Transverse colon (tissue), 4 donors: Measurements from ENCODE around the gene ZNF408. TPM values are rescaled to one million over a fixed set of nuclear protein-coding genes. Genes with fewer than 3 reads are reported as not detected.

Source experiments
- DNase-seq: peaks from one replicate; pipeline ENCODE4 v3.0.0-alpha.2; 2019
- H3K27ac ChIP-seq, 4 donors: fragments of 200-600 bp; sonication (generic); 2 replicates each; pipeline ENCODE4 v1.5.1; 2016 to 2018; ENCODE audit warnings: inconsistent platforms in 4 of 4
- H3K27me3 ChIP-seq: fragments of 200-600 bp; sonication (generic); 2 replicates; pipeline ENCODE4 v1.5.1; 2017; ENCODE audit warnings: inconsistent platforms
- H3K36me3 ChIP-seq, 4 donors: fragments of 200-600 bp; sonication (generic); 2 replicates each; pipeline ENCODE4 v1.5.1; 2017 to 2019; ENCODE audit warnings: inconsistent platforms in 4 of 4
- H3K4me1 ChIP-seq, 4 donors: fragments of 200-600 bp; sonication (generic); 2 replicates each; pipeline ENCODE4 v1.5.1; 2017 to 2020; ENCODE audit warnings: inconsistent platforms in 4 of 4
- H3K4me3 ChIP-seq, 4 donors: fragments of 200-600 bp; sonication (generic); 1 replicate in 1 of 4; 2 replicates in 3 of 4; pipeline versions ENCODE4 v1.5.1 to v1.6.1; 2017 to 2019; ENCODE audit warnings: inconsistent platforms in 4 of 4
- H3K9me3 ChIP-seq, 2 donors: fragments of 200-600 bp; sonication (generic); 2 replicates each; pipeline ENCODE4 v1.5.1; 2017 to 2019; ENCODE audit warnings: inconsistent platforms in 2 of 2
- CTCF ChIP-seq, 5 experiments: fragments of 200-600 bp in 3 of 5; fragments of 450-650 bp in 2 of 5; sonication (generic) in 3 of 5; IDR thresholded peaks; 1 replicate in 2 of 5; 2 replicates in 3 of 5; pipeline ENCODE4 v1.5.1; 2016 to 2017; ENCODE audit warnings: antibody characterized with exemption in 5 of 5, inconsistent platforms in 3 of 5, mild to moderate bottlenecking in 2 of 5, moderate library complexity in 1 of 5
- EP300 ChIP-seq: sonication (generic); formaldehyde crosslinking; IDR thresholded peaks from one replicate; pipeline ENCODE4 v1.6.1; 2017; ENCODE audit warnings: antibody characterized with exemption, low read depth
- POLR2A ChIP-seq: fragments of 450-650 bp; IDR thresholded peaks from one replicate; pipeline ENCODE4 v1.6.1; 2016; ENCODE audit warnings: antibody characterized with exemption, mild to moderate bottlenecking, moderate library complexity
- POLR2AphosphoS5 ChIP-seq, 3 donors: sonication (generic); formaldehyde crosslinking; IDR thresholded peaks; one replicate each; pipeline ENCODE4 v1.6.1; 2016; ENCODE audit warnings: antibody characterized with exemption in 3 of 3
- WGBS, 2 donors: methylation state at CpG; one replicate each; pipeline ENCODE4 v1.1.5; 2018; ENCODE audit warnings: low coverage in 1 of 2; 5-methylcytosine and 5-hydroxymethylcytosine counted together
- in situ Hi-C, 4 donors: fragments of 200-750 bp; cut with MboI; loops; one replicate each; pipeline versions ENCODE4 v1.15.0 to v1.15.1; 2017; ENCODE audit warnings: low sequenced_read_pairs in 3 of 4, low pct_ligation_motif_present in 1 of 4, low pct_unique_long_range_greater_than_20kb in 1 of 4
- intact Hi-C: fragments of 100-400 bp; cut with DNase I; formaldehyde crosslinking; loops from one replicate; pipeline ENCODE4 v1.15.1; 2023; ENCODE audit warnings: low total_unique reads
- total RNA-seq, 4 donors: library from RNA; depleted of rRNA; stranded (reverse); fragments of >200 nt; gene quantifications; one replicate each; pipeline ENCODE4 v1.1.0, GENCODE V29; 2016

The ZNF408 gene
- total RNA-seq: 10 to 100 TPM in 2 of 4 donors, 1 to 10 TPM in 2; 6.0 to 19.3 (median 10.0) TPM

GRCh38 chr11:46700241-46701077 lies at the start of gene ZNF408, which contains the start of gene ARHGAP1:
ZNF408 (plus strand) TSS chr11:46701031; CDS start chr11:46701048, 17 bp downstream.
ARHGAP1 (minus strand) TSS chr11:46700619; CDS start chr11:46696107, 4,512 bp downstream.
- intact Hi-C loops: no loop called here

GRCh38 chr11:46655631-46656030 lies 45.2 kb upstream of the ZNF408 start:
- WGBS, 2 donors: 92 to 93% methylated on average over 3 to 4 of the region's 4 CpGs
- no peak for DNase-seq
- peaks cover 0 to 76% (median 29%) of the 10 kb centered on the region in 4 donors for H3K36me3 ChIP-seq

More at GRCh38 chr11:46700241-46701077, at the start of gene ZNF408, which contains the start of gene ARHGAP1:
- peak; percentile 100 for DNase-seq
- Histone ChIP-seq H3K9me3 (no peaks in the 10 kb centered on the region), H3K4me1 (peaks cover 16 to 53% (median 42%) of the 10 kb centered on the region in 4 donors), H3K27ac (peak within 1 kb of the TSS; percentile 91 to 95 (median 92)), H3K4me3 (peak within 1 kb of the TSS; percentile 67 to 100 (median 99)), H3K36me3 (peaks cover 0 to 38% (median 16%) of the 10 kb centered on the region in 4 donors), H3K27me3 (no peaks in the 10 kb centered on the region)
- in situ Hi-C loops: no loop called here
- WGBS, 2 donors: 0 to 1% methylated on average over 4 to 44 of the region's 44 CpGs
- no peak for TF ChIP-seq CTCF (IDR thresholded peaks at IDR 0.05)
- TF ChIP-seq POLR2A: peak; percentile 97
- peak; percentile 92 to 98 (median 94) for TF ChIP-seq POLR2AphosphoS5 (IDR thresholded peaks at IDR 0.05)

GRCh38 chr11:46657186-46657585 lies 43.6 kb upstream of the ZNF408 start:
- 94% methylated on average over 3 of the region's 3 CpGs for WGBS, 2 donors

More at GRCh38 chr11:46655631-46656030, 45.2 kb upstream of the ZNF408 start:
- no peaks in the 10 kb centered on the region for H3K4me1 ChIP-seq
- intact Hi-C loops (no loop called here), in situ Hi-C loops (no loop called here)
- no peaks in the 10 kb centered on the region for H3K9me3 ChIP-seq
- no peak for TF ChIP-seq EP300
- TF ChIP-seq CTCF (IDR thresholded peaks at IDR 0.05): no peak
- TF ChIP-seq POLR2AphosphoS5 (IDR thresholded peaks at IDR 0.05): no peak
- TF ChIP-seq POLR2A: no peak
- H3K27me3 ChIP-seq: no peaks in the 10 kb centered on the region
- no peak overlapping the region for H3K27ac ChIP-seq
- H3K4me3 ChIP-seq: no peak overlapping the region

More at GRCh38 chr11:46657186-46657585, 43.6 kb upstream of the ZNF408 start:
- Histone ChIP-seq H3K9me3 (no peaks in the 10 kb centered on the region), H3K27ac (no peak overlapping the region), H3K36me3 (peaks cover 0 to 81% (median 27%) of the 10 kb centered on the region in 4 donors), H3K27me3 (no peaks in the 10 kb centered on the region), H3K4me3 (no peak overlapping the region), H3K4me1 (no peaks in the 10 kb centered on the region)
- no peak for DNase-seq
- in situ Hi-C loops (no loop called here), intact Hi-C loops (no loop called here)
- TF ChIP-seq EP300 (no peak), POLR2A (no peak), CTCF (IDR thresholded peaks at IDR 0.05) (no peak), POLR2AphosphoS5 (IDR thresholded peaks at IDR 0.05) (no peak)
